Prostate gland (tissue), 2 donors: ENCODE results near the gene VIPR2. TPM values are rescaled to one million over a fixed set of nuclear protein-coding genes. Genes with fewer than 3 reads are reported as not detected.

Source experiments
- DNase-seq: peaks from one replicate; pipeline ENCODE4 v3.0.0-alpha.2; 2019; ENCODE audit warnings: low spot score
- H3K27ac ChIP-seq, 2 donors: fragments of 200-600 bp; sonication (generic); 2 replicates each; pipeline ENCODE4 v1.5.1; 2017 to 2019
- H3K27me3 ChIP-seq: fragments of 200-600 bp; sonication (generic); replicated peaks from 2 replicates; pipeline ENCODE4 v1.5.1; 2019; ENCODE audit not compliant: insufficient read depth
- H3K36me3 ChIP-seq, 2 donors: fragments of 200-600 bp; sonication (generic); 1 replicate in 1 of 2; 2 replicates in 1 of 2; pipeline versions ENCODE4 v1.5.1 to v1.8.1; 2017 to 2019
- H3K4me1 ChIP-seq: fragments of 200-600 bp; sonication (generic); replicated peaks from 2 replicates; pipeline ENCODE4 v1.5.1; 2019
- H3K4me3 ChIP-seq, 2 donors: fragments of 200-600 bp; sonication (generic); 2 replicates each; pipeline ENCODE4 v1.5.1; 2017 to 2019
- H3K9me3 ChIP-seq: fragments of 200-600 bp; sonication (generic); 2 replicates; pipeline ENCODE4 v1.5.1; 2017
- CTCF ChIP-seq, 4 experiments: fragments of 200-600 bp in 2 of 4; fragments of 450-650 bp in 2 of 4; sonication (generic) in 2 of 4; IDR thresholded peaks; 1 replicate in 3 of 4; 2 replicates in 1 of 4; pipeline ENCODE4 v1.5.1; 2016 to 2019; ENCODE audit warnings: antibody characterized with exemption in 4 of 4, mild to moderate bottlenecking in 2 of 4, moderate library complexity in 2 of 4
- POLR2A ChIP-seq: fragments of 450-650 bp; IDR thresholded peaks from one replicate; pipeline ENCODE4 v1.6.1; 2016; ENCODE audit warnings: antibody characterized with exemption, mild to moderate bottlenecking
- POLR2AphosphoS5 ChIP-seq: sonication (generic); formaldehyde crosslinking; IDR thresholded peaks from one replicate; pipeline ENCODE4 v1.6.1; 2017; ENCODE audit warnings: antibody characterized with exemption
- WGBS: methylation state at CpG from one replicate; pipeline ENCODE4 v1.1.5; 2018; 5-methylcytosine and 5-hydroxymethylcytosine counted together
- intact Hi-C: fragments of 100-400 bp; cut with DNase I; formaldehyde crosslinking; loops from one replicate; pipeline ENCODE4 v1.14.2; 2022
- total RNA-seq, 2 donors: library from RNA; depleted of rRNA; stranded (reverse); fragments of >200 nt; gene quantifications; one replicate each; pipeline ENCODE4 v1.1.0, GENCODE V29; 2016

The VIPR2 gene
- total RNA-seq, 2 donors from 2014 or later = 1.0 to 13.5 TPM

GRCh38 chr7:159065852-159066480, 78.7 kb downstream of the VIPR2 start:
- 93% methylated on average over 26 of the region's 26 CpGs for WGBS

GRCh38 chr7:159064816-159065510, 79.7 kb downstream of the VIPR2 start:
- TF ChIP-seq POLR2A (no peak), POLR2AphosphoS5 (no peak), CTCF (IDR thresholded peaks at IDR 0.05) (no peak)
- Histone ChIP-seq H3K27me3 (no peaks in the 10 kb centered on the region), H3K9me3 (no peaks in the 10 kb centered on the region), H3K36me3 (no peaks in the 10 kb centered on the region), H3K27ac (no peak overlapping the region), H3K4me1 (no peaks in the 10 kb centered on the region), H3K4me3 (no peak overlapping the region)
- 86% methylated on average over 23 of the region's 23 CpGs for WGBS
- DNase-seq = no peak
- intact Hi-C loops = no loop called here

More at GRCh38 chr7:159065852-159066480, 78.7 kb downstream of the VIPR2 start:
- DNase-seq = no peak
- Histone ChIP-seq H3K4me3 (no peak overlapping the region), H3K27ac (no peak overlapping the region), H3K36me3 (no peaks in the 10 kb centered on the region), H3K27me3 (no peaks in the 10 kb centered on the region), H3K4me1 (no peaks in the 10 kb centered on the region), H3K9me3 (no peaks in the 10 kb centered on the region)
- TF ChIP-seq POLR2A (no peak), POLR2AphosphoS5 (no peak), CTCF (IDR thresholded peaks at IDR 0.05) (no peak)
- intact Hi-C loops = no loop called here

- H3K9me3 ChIP-seq = no peaks in the 10 kb centered on the region
- DNase-seq = no peak
- TF ChIP-seq CTCF (IDR thresholded peaks at IDR 0.05) (no peak), POLR2AphosphoS5 (no peak), POLR2A (no peak)
- H3K27me3 ChIP-seq = no peaks in the 10 kb centered on the region
- no peaks in the 10 kb centered on the region for H3K36me3 ChIP-seq
- no peak overlapping the region for H3K4me3 ChIP-seq
- H3K27ac ChIP-seq = no peak overlapping the region
- WGBS = 93% methylated on average over 48 of the region's 48 CpGs
- intact Hi-C loops = no loop called here
- no peaks in the 10 kb centered on the region for H3K4me1 ChIP-seq
Measured at GRCh38 chr7:159064121-159064815, 80.4 kb downstream of the VIPR2 start.

- no peaks in the 10 kb centered on the region for H3K9me3 ChIP-seq
- no peaks in the 10 kb centered on the region for H3K27me3 ChIP-seq
- intact Hi-C loops = no loop called here
- no peak for DNase-seq
- TF ChIP-seq CTCF (IDR thresholded peaks at IDR 0.05) (no peak), POLR2AphosphoS5 (no peak), POLR2A (no peak)
- 92% methylated on average over 37 of the region's 56 CpGs for whole genome bisulfite sequencing
- no peaks in the 10 kb centered on the region for H3K36me3 ChIP-seq
- H3K4me3 ChIP-seq = no peak overlapping the region
- H3K4me1 ChIP-seq = no peaks in the 10 kb centered on the region
- no peak overlapping the region for H3K27ac ChIP-seq
Measured at GRCh38 chr7:159063046-159063840, 81.4 kb downstream of the VIPR2 start.
